Osteoblast (primary cell): ENCODE data around the gene LPO. TPM values are rescaled to one million over a fixed set of nuclear protein-coding genes. Genes with fewer than 3 reads are reported as not detected.

Experiments used
- DNase-seq: peaks from one replicate; pipeline ENCODE4 v3.0.0; 2011; ENCODE audit warnings: low spot score, mixed read lengths; ENCODE audit not compliant: insufficient read length; ENCODE audit errors: missing footprints
- H2AFZ ChIP-seq: 2 replicates; pipeline ENCODE4 v1.6.0; 2011; ENCODE audit warnings: mild to moderate bottlenecking, low read length
- H3K27ac ChIP-seq: 2 replicates; pipeline ENCODE4 v1.5.1; 2011; ENCODE audit warnings: mild to moderate bottlenecking, low read depth, low read length, moderate library complexity
- H3K27me3 ChIP-seq: 2 replicates; pipeline ENCODE4 v1.6.0; 2012; ENCODE audit warnings: mild to moderate bottlenecking, control low read depth, inconsistent platforms, low read length, moderate library complexity; ENCODE audit not compliant: insufficient read depth
- H3K36me3 ChIP-seq: 2 replicates; pipeline ENCODE4 v1.5.1; 2011; ENCODE audit warnings: mild to moderate bottlenecking, low read length, control low read depth, moderate library complexity; ENCODE audit not compliant: insufficient read depth
- H3K4me1 ChIP-seq: 2 replicates; pipeline ENCODE4 v1.5.1; 2011; ENCODE audit warnings: mild to moderate bottlenecking, low read length, control low read depth, moderate library complexity; ENCODE audit not compliant: insufficient read depth
- H3K4me2 ChIP-seq: 2 replicates; pipeline ENCODE4 v1.6.0; 2011; ENCODE audit warnings: mild to moderate bottlenecking, low read length; ENCODE audit not compliant: insufficient read depth
- H3K4me3 ChIP-seq: fragments of 200-600 bp; sonication (generic); 3 replicates; pipeline ENCODE4 v1.5.1; 2012; ENCODE audit warnings: mild to moderate bottlenecking, low read length, inconsistent platforms; ENCODE audit not compliant: insufficient read depth
- H3K79me2 ChIP-seq: 2 replicates; pipeline ENCODE4 v1.6.0; 2012; ENCODE audit warnings: mild to moderate bottlenecking, low read length, control low read depth, inconsistent platforms; ENCODE audit not compliant: insufficient read depth
- H3K9me3 ChIP-seq: 2 replicates; pipeline ENCODE4 v1.5.1; 2011; ENCODE audit warnings: low read depth, low read length, control low read depth
- H4K20me1 ChIP-seq: 2 replicates; pipeline ENCODE4 v1.6.0; 2012; ENCODE audit warnings: mild to moderate bottlenecking, low read length, control low read depth; ENCODE audit not compliant: insufficient read depth
- CTCF ChIP-seq: IDR thresholded peaks from 2 replicates; pipeline ENCODE4 v1.5.1; 2011; ENCODE audit warnings: mild to moderate bottlenecking, low read depth, low read length, moderate library complexity; ENCODE audit errors: extremely low read depth
- total RNA-seq: library from RNA; depleted of rRNA; stranded (reverse); fragments of >200 nt; gene quantifications from 2 replicates; pipeline ENCODE4 v1.2.3, GENCODE V29; 2012

LPO gene
- total RNA-seq, 1 donor = not detected

- TF ChIP-seq CTCF = no peak
- H3K4me1 ChIP-seq = no peaks in the 10 kb centered on the region
- H3K79me2 ChIP-seq = no peaks in the 10 kb centered on the region
- H3K27me3 ChIP-seq = peaks cover 8% of the 10 kb centered on the region
- H4K20me1 ChIP-seq = no peaks in the 10 kb centered on the region
- no peaks in the 10 kb centered on the region for H3K36me3 ChIP-seq
- no peak overlapping the region for H3K4me3 ChIP-seq
- no peaks in the 10 kb centered on the region for H3K9me3 ChIP-seq
- H3K27ac ChIP-seq = no peak overlapping the region
- DNase-seq = no peak
- H2AFZ ChIP-seq = no peak overlapping the region
- H3K4me2 ChIP-seq = no peak overlapping the region
Observed at GRCh38 chr17:58289869-58290268, 51.5 kb downstream of the LPO start.

- Histone ChIP-seq H4K20me1 (no peaks in the 10 kb centered on the region), H3K27me3 (peaks cover 8% of the 10 kb centered on the region), H3K27ac (no peak overlapping the region), H3K4me2 (no peak overlapping the region), H2AFZ (no peak overlapping the region), H3K36me3 (no peaks in the 10 kb centered on the region), H3K4me1 (no peaks in the 10 kb centered on the region), H3K79me2 (no peaks in the 10 kb centered on the region), H3K4me3 (no peak overlapping the region), H3K9me3 (no peaks in the 10 kb centered on the region)
- no peak for DNase-seq
- no peak for TF ChIP-seq CTCF
Observed at GRCh38 chr17:58291246-58291645, 52.9 kb downstream of the LPO start.

- Histone ChIP-seq H4K20me1 (no peaks in the 10 kb centered on the region), H3K9me3 (no peaks in the 10 kb centered on the region), H3K27ac (no peak overlapping the region), H3K4me1 (no peaks in the 10 kb centered on the region), H3K4me2 (no peak overlapping the region), H3K36me3 (no peaks in the 10 kb centered on the region), H3K79me2 (no peaks in the 10 kb centered on the region), H3K4me3 (no peak overlapping the region), H2AFZ (no peak overlapping the region), H3K27me3 (peaks cover 8% of the 10 kb centered on the region)
- TF ChIP-seq CTCF = no peak
- DNase-seq = no peak
Observed at GRCh38 chr17:58294034-58294433, 55.6 kb downstream of the LPO start.

GRCh38 chr17:58300336-58300735 lies 62.0 kb downstream of the LPO start:
- H2AFZ ChIP-seq = no peak overlapping the region
- DNase-seq = no peak
- H3K36me3 ChIP-seq = no peaks in the 10 kb centered on the region
- H3K79me2 ChIP-seq = no peaks in the 10 kb centered on the region
- H3K27ac ChIP-seq = no peak overlapping the region
- H3K27me3 ChIP-seq = no peaks in the 10 kb centered on the region
- H3K4me2 ChIP-seq = no peak overlapping the region
- no peaks in the 10 kb centered on the region for H4K20me1 ChIP-seq
- no peak overlapping the region for H3K4me3 ChIP-seq
- TF ChIP-seq CTCF = no peak
- no peaks in the 10 kb centered on the region for H3K9me3 ChIP-seq
- H3K4me1 ChIP-seq = no peaks in the 10 kb centered on the region
